Stimulated activated CD8-positive, alpha-beta memory T cell treated with anti-CD3 and anti-CD28 coated beads, Interleukin-4, amount 100 ng/mL, for 48 hours (primary cell): ENCODE data around the gene MAP4.

Experiments used
- DNase-seq: peaks from one replicate; pipeline ENCODE4 v3.0.0-alpha.2; 2020

MAP4 gene

DNA sequence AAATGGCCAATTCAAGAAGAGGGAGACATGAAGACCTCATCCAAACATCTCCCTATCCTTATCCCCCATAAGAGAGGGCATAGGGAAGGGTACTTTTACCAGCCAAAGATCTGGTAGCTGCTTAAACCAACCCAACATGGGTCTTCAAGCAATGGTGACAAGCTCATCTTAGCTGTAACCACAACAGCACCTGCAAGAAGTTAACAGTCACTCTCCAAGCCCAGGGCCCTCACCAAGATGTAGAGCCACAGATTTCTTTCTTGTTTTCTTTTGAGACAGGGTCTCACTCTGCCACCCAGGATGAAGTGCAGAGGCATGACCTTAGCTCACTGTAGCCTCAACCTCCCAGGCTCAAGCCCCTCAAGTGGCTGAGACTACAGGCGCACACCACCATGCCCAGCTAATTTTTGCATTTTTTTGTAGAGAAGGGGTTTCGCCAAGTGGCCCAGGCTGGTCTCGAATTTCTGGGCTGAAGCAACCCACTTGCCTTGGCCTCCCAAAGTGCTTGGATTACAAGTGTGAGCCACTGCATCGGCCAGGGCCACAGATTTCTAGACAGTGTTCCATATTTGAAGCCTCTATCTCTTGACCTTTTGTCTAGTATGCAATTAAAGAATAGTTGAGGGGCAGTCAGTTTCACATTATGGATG lies 156.1 kb downstream of the MAP4 start:
- no peak for DNase-seq

- no peak for DNase-seq
These were observed 159.1 kb downstream of the MAP4 start for GRCh38 chr3:47857151-47857550.

DNA sequence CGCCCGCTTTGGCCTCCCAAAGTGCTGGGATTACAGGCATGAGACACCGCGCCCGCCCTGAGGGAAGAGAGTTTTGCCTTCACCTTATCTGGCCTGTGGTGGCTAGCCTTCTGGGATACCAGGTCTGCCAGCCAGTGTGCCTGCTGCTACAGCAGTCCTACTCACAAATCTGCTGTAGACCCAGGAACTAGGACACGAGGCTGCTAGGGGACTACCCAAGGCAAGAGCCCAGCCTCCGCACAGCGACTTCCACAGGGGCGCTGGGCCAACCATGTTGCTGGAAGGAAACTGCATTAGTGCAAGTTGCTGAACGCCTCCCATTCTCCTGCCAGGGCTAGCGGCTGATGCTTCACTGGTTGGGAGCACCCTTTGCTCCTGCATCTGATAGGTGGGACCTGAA lies 159.5 kb downstream of the MAP4 start:
- DNase-seq: no peak

DNA sequence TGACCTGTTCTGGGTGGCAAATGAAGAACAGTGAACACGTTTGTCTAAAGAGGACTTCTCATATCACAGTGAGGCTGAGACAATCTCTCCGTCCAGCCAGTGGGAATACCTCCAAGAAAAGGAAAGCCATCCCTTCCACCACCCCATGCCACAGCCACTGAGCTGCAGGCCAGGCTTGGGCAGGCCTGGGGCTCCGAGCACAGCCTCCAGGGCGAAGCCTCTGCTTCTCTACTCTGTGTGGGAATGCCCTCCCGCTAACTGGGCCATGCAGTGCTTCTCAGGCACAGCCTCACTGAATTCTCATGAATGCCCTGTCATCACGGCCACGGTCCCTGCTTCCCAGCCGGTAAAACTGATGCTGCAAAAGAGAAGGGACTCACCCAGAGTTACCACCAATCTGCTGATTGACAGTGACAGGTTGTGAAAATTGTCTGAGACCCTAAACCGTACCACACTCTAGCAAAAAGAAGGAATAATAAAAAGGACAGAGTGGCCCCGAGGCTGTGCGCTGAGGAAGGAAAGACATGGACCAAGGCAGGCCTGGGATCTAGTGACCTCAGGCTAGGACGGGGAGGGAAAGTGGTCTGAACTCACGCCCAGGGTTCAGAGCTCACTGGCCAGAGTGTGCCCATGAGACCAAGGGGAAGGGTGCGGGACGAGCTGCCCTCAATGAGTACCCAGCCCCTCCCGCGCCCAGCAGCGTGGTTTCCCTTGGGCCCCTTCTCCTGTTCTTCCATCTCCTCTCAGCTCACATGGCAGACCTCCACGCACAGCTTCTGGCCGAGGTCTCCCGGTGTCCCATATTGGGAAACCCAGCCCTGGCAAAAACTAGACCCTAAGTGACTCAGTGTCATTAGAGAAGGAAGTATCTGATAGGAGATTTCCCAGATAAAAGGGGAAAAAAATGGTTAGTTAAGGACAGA lies 160.5 kb downstream of the MAP4 start:
- DNase-seq: no peak

DNA sequence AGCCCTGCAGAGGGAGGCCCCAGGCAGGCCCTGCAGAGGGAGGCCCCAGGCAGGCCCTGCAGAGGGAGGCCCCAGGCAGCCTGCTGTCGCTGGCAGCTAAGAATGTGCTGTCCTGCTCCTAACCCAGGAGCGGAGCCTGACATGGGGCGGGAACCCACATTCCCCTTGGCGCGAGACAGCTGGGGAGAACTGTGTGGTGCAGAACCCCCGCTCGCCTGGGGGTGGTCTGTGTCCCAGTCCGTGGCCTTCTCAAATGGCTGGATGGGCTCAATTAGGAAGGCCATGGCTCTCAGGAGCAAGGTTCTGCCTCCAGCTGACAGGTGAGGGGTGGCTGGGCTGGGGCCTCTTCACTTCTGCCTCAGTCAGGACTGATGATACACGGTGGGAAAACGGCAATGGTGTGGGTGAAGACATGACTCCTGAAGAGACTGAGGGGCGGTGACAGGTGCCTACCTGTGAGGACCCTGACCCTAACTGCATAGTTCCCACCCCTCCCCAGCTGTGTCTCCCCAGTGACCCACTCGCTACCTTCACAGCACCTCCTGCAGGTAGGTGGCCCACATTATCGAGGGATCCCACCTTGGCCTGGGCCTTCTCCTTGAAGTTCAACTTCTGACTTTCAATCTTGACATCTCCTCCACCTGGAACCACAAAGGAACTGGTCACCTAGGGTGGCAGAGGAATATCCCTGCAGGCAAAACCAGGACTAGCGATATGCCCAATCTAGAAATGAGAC lies 161.3 kb downstream of the MAP4 start:
- no peak for DNase-seq

DNA sequence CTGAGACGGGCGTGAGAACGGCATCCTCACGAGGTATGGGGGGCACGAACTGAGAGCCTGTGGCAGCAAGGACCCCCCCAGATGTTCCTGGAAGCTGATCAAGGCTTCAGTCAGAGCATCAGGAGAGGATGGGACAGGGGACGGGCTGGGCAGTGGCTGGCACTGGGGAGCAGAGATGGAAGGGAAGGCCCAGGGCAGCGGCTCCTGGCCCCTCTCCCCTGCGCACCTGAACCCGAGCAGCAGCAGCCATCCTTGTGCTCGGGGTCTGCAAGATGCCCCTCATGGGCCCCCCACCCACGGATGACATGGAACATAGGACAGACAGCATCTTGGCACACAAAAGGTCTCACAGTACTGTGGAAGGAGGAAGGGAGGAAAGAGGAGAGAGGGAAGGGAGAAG lies 161.9 kb downstream of the MAP4 start:
- no peak for DNase-seq

DNA sequence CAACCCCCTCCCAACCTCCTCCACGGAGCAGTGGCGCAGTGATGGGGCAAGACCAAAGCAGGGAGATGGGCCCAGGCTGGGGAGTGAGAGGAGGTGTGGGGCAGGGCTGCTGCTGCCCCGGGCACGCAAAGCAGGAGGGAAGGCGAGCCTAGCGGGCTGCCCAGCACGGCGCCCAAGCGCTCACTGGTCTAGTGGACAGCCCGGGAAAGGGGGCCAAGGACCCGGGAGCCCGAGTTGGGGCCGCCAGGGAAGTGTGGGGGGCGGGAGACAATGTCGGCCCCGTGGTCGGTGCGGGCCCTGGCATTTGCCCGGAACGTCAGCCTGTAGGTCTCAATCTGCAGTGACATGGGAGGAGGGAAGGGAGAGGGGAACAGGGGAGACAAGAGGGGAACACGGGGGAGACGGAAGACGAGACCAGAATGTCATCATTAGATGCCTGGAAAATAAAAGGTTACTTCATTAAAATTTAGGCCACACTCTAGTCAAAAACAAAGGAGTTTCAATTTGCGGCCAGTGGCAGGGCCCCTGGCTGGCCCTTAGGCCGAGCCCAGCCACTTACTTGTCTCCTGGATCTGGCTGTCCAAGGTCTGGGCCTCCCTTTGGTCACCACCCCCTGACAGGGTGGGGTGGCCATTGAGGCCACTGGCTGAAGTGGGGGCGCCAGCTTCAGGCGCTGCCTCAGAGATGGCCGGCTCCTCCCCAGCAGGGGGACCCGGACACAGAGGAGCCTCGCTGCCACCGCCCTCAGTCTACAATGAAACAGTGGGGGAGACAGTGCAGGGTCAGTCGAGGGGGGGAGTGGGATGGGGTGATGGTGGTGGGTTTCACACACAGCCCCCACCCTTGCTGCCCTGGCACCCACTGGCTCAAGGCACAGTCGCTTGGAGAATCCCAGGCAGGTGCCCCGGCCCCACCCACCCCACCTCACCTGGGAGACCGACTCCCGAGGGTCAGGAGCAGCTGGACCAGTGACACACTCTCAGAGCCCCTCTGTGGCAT lies 163.3 kb downstream of the MAP4 start:
- DNase-seq: no peak

DNA sequence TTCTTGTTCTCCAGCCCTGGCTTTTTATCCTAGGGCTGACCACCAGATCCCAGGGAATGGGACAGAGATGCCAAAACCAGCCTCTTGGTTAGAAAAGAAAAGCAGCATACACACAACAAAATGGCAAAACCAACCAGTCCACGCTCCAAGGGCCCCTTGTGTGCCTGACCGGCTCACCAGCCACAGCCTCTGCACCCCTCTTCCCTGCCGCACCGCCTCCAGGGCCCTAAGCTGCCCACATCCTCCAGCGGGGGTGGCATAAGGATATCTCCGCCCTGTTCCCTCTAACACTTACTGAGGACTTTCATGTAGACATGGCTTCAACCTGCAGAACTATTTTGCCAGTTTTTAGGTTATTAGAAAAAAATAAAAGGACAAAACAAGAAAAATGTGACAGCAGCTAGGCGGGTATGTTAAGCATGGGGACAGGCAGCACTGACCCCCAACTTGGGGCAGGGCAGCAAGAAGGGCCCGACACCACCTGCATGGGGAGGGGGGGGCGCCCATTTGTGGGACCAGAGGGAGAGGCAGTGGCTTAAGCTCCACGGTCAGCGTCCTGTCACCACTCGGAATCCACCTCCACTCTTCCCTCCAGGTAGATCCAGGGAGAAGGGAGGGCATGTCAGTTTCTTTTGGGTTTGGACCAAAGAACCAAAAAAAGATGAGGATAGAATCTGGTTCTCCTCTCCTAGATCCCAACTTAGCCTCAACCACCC lies 164.2 kb downstream of the MAP4 start:
- DNase-seq: no peak

DNA sequence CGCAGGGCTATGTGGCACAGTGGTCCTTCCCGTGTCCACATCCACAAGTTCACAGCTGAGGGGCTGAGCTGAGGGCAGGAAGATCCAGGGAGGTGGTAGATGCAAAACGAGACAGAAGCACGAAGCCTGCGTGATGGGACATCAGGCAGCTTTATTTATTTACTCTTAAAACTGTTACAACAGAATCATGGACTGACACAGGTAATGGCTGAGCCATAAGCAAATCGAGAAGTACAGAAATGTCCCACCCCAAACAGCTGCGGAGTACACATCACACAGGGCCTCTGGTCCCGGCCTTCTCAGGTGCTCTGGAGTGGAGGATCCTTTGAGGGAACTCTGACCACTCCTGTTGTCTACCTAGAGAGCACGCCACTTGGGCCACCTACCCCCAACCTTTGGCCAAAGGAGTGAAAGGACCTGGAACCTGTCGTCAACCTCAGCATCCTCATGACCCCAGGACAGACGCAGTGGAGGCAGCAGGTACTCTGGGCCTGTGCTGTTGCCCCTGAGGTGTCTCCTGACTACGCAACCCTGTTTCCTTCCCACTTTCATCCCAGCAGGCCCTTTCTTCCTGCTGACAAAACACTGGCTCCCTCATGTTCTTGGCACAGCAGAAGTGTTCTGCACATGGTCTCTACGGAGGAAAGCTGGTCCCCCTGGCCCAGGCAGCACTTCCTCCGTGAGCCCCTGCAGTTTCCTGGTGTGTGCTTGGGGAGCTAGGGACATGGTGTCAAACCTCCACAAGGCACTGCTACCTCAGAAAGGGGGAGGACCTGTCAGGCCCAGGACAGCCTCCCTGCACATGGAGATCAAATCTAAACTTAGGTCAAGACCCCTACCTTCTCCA lies 165.4 kb downstream of the MAP4 start:
- DNase-seq: no peak

GRCh38 chr3:47849699-47850563 lies 166.3 kb downstream of the MAP4 start:
- no peak for DNase-seq

DNA sequence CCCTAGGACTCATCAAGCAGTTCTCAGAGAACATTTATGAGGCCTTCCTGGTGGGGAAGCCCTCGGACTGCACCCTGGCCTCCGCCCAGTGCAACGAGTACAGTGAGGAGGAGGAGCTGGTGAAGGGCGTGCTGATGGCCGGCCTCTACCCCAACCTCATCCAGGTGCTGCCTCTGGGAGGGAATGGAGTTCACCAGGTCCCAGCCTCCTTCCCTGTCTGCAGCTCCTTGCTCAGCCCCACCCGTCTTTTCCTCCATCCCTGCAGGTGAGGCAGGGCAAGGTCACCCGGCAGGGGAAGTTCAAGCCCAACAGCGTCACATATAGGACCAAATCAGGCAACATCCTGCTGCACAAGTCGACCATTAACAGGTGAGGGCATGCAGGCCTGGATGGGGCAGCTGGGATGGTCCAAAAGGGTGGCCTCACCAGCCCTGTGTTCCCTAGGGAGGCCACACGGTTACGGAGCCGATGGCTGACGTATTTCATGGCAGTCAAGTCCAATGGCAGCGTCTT lies 167.0 kb downstream of the MAP4 start:
- no peak for DNase-seq

DNA sequence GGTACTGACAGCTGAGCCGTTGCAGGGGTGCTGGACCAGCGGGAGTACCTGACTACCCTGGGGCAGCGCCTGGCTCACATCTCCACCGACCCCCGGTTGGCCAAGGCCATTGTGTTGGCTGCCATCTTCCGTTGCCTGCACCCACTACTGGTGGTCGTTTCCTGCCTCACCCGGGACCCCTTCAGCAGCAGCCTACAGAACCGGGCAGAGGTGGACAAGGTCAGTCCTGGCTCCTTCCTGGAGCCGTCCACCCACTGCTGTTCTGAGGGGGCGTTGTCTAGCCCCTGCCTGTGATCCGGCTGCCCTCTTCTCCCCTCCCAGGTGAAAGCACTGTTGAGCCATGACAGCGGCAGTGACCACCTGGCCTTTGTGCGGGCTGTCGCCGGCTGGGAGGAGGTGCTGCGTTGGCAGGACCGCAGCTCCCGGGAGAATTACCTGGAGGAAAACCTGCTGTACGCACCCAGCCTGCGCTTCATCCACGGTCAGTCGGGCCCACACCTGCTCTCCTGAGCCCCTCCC lies 167.6 kb downstream of the MAP4 start:
- no peak for DNase-seq

- no peak for DNase-seq
These were observed 168.3 kb downstream of the MAP4 start for GRCh38 chr3:47847801-47848518.

GRCh38 chr3:47847260-47847659 lies 169.0 kb downstream of the MAP4 start:
- DNase-seq: no peak

GRCh38 chr3:47846880-47847248 lies 169.4 kb downstream of the MAP4 start:
- no peak for DNase-seq

DNA sequence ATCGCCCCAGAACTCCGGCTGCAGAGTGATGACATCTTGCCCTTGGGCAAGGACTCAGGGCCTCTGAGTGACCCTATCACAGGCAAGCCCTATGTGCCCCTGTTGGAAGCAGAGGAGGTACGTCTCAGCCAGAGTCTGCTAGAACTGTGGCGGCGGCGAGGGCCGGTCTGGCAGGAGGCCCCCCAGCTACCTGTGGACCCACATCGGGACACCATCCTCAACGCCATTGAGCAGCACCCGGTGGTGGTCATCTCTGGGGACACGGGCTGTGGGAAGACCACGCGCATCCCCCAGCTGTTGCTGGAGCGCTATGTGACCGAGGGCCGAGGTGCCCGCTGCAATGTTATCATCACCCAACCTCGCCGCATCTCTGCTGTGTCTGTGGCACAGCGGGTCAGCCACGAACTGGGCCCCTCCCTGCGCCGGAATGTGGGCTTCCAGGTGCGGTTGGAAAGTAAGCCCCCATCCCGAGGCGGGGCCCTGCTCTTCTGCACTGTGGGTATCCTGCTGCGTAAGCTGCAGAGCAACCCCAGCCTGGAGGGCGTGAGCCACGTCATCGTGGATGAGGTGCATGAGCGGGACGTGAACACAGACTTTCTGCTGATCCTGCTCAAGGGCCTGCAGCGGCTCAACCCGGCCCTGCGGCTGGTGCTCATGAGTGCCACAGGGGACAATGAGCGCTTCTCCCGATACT lies 169.9 kb downstream of the MAP4 start:
- DNase-seq: no peak

GRCh38 chr3:47841786-47842349 lies 174.3 kb downstream of the MAP4 start:
- no peak for DNase-seq

DNA sequence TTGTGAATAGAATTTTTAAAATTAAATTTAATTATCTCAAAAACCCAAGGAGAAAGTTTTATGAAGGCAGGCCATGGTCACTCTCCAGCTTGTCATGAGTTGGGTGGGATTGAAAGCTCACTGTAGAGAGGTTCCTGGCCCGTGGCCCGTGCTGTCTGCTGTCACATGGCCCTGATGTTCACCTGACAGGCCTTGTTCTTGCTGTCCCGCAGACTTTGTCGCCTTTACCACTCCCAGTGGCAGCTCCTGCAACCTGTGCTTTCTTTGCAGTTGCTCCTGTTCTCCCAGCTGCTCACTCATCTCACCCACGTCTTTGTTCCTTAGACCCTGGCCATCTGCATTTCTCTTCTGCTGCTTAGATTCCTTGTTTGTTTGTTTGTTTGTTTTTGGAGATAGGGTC lies 177.7 kb downstream of the MAP4 start:
- DNase-seq: no peak
